Activated CD4-positive, alpha-beta memory T cell treated with anti-CD3 and anti-CD28 coated beads for 36 hours (primary cell): ENCODE measurements around the gene CCDC71. TPM values are rescaled to one million over a fixed set of nuclear protein-coding genes. Genes with fewer than 3 reads are reported as not detected.

Experiments used
- CTCF ChIA-PET: fragments of 350-600 bp; sonication (Branson Sonifier 250); formaldehyde crosslinking; loops from one replicate; lab custom pipeline; 2021; ENCODE audit warnings: antibody characterized with exemption, inconsistent platforms; lab: Charles Lee
- POLR2A ChIA-PET: fragments of 350-600 bp; sonication (Branson Sonifier 250); formaldehyde crosslinking; loops from one replicate; lab custom pipeline; 2021; ENCODE audit warnings: antibody characterized with exemption; lab: Charles Lee
- DNase-seq: peaks from one replicate; pipeline ENCODE4 v3.0.0-alpha.2; 2020
- H3K27ac Mint-ChIP-seq: one replicate; pipeline ENCODE4 v1.8.0; 2021; ENCODE audit warnings: mixed read lengths
- H3K27me3 Mint-ChIP-seq: one replicate; pipeline ENCODE4 v1.8.0; 2021; ENCODE audit warnings: mixed read lengths
- H3K36me3 Mint-ChIP-seq: one replicate; pipeline ENCODE4 v1.8.0; 2021; ENCODE audit warnings: mixed read lengths
- H3K4me1 Mint-ChIP-seq: one replicate; pipeline ENCODE4 v1.8.0; 2021; ENCODE audit warnings: low read depth, mixed read lengths
- H3K4me3 Mint-ChIP-seq: one replicate; pipeline ENCODE4 v1.8.0; 2021; ENCODE audit warnings: mild to moderate bottlenecking, mixed read lengths
- H3K9me3 Mint-ChIP-seq: one replicate; pipeline ENCODE4 v1.8.0; 2021; ENCODE audit warnings: mixed read lengths
- intact Hi-C: fragments of 100-400 bp; cut with micrococcal nuclease; formaldehyde crosslinking; loops from one replicate; pipeline ENCODE4 v1.15.1; 2023
- total RNA-seq, 2 experiments: library from RNA; stranded (reverse); gene quantifications; one replicate each; pipeline ENCODE4 v1.2.3, GENCODE V29; 2021

Gene CCDC71
- total RNA-seq: 10 to 100 TPM; 18.8 to 19.7 TPM

DNA sequence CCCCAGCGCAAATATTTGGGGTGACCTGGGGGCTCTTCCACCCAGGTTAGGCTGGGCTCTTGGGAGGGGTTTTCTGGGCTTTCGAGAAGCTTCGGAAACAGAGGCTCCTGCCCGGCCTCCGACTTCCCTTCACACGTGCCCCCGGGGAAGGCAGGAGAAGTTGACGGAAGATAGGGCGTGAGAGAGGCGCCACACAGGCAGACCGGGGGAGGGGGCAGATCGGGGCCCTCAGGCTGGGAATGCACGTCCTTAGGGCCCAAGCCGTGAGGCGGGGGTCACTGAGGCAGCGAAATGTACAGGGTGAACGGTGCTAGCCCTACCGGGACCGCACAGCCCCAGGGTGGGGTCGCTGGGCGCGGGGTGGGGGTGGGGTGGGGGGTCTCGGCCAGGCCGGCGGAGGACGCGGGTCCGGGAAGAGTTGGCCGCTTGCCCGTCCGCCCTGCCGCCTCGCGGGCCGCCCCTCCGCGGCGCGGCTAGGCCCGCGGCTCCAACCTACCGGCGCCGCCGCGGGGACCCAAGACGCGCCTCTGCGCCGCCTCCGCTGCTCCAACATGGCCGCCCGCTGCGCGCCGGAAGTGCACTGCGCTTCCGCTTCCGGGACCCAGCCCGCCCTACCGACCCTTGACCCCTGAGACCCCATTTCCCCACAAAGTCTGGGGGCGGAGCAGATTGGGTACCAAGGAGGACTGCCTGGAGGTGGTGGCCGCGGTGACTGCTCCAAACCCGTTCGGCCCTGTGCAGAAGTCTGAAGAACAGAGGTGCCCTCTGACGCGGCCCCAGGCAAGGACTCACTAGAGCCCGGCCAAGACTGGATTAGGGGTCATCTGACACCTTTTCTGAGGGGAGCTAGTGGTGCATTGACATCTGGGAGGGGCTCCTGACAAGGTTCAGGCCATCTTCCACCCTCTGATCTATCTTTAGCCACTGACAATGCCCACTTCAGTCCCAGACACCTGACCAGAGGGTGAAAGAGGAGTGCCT is at the start of gene CCDC71:
TSS of gene CCDC71 (minus strand) at position 561 of the 981 bp plus-strand sequence. CDS start 2,123 bp downstream, outside the sequence.
- Mint-ChIP-seq H3K36me3 (peaks cover 17% of the 10 kb centered on the region), H3K27me3 (no peaks in the 10 kb centered on the region), H3K4me3 (peak within 1 kb of the TSS; percentile 89), H3K27ac (peak within 1 kb of the TSS; percentile 83), H3K4me1 (peaks cover 33% of the 10 kb centered on the region), H3K9me3 (no peaks in the 10 kb centered on the region)
- POLR2A ChIA-PET: no interaction called here
- intact Hi-C loops: loop anchor here (5.0 kb wide), 1 partner anchor 44 kb away; the partner anchor contains the start of gene USP19
- CTCF ChIA-PET: interaction anchor here (0.7 to 1.2 kb wide), 2 partner anchors 144 to 488 kb away, joined by 3 to 4 read pairs; partner anchors contain the start of gene NDUFAF3
- DNase-seq: peak; percentile 86

DNA sequence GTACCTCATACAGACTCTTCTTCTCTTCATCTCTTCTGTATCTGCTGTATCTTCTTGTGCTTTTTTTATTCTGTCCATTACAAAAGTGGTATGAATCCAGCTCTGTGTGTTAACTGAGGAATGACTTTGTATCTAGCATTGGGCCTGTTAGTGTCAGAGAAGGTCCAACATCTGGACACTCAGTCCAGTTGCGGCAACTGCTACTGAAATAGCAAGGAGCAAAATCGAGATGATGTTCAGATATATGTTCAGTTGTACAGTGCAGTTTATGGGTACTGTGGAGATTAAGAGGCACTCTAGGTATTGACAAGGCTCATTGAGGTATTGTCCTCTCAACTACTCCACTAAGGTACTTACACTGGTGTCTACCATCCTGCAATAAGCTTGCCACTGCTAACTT is 47.9 kb upstream of the CCDC71 start:
- Mint-ChIP-seq H3K27ac (no peak overlapping the region), H3K4me1 (no peaks in the 10 kb centered on the region), H3K4me3 (no peak overlapping the region), H3K27me3 (peaks cover 5% of the 10 kb centered on the region), H3K36me3 (no peaks in the 10 kb centered on the region), H3K9me3 (no peaks in the 10 kb centered on the region)
- intact Hi-C loops: no loop called here
- no peak for DNase-seq
- POLR2A ChIA-PET: no interaction called here
- CTCF ChIA-PET: no interaction called here

DNA sequence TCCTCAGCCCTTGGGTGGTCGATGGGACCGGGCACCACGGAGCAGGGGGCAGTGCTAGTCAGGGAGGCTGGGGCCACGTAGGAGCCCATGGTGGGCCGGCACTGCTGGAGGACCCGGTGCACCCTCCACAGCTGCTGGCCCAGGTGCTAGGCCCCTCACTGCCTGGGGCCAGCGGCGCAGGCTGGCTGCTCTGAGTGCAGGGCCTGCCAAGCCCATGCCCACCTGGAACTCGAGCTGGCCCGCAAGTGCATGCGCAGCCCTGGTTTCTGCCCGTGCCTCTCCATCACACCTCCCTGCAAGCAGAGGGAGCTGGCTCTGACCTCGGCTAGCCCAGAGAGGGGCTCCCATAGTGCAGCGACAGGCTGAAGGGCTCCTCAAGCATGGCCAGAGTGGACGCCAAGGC is 47.4 kb upstream of the CCDC71 start:
- Mint-ChIP-seq H3K4me3 (no peak overlapping the region), H3K4me1 (no peaks in the 10 kb centered on the region), H3K27ac (no peak overlapping the region), H3K36me3 (no peaks in the 10 kb centered on the region), H3K9me3 (no peaks in the 10 kb centered on the region), H3K27me3 (peaks cover 5% of the 10 kb centered on the region)
- ChIA-PET POLR2A (no interaction called here), CTCF (no interaction called here)
- DNase-seq: no peak
- intact Hi-C loops: no loop called here

DNA sequence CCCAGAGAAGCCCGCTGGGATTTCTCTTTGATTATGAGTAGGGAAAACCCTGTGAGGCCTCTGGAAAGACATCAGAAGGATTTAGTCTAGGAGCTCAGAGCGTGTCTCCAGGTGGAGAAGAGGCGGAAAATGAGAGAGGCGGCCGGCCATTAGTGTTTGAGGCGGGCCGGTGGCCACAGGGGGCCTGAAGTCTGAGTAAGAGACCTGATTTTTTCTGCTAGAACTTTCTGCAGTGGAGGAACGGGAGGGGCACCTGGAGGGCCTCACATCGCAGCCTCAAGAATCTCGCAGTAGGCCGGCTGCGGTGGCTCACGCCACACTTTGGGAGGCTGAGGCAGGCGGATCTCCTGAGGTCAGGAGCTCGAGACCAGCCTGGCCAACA is 33.8 kb upstream of the CCDC71 start:
- no peak for DNase-seq
- CTCF ChIA-PET: no interaction called here
- no peak overlapping the region for H3K27ac Mint-ChIP-seq
- H3K36me3 Mint-ChIP-seq: no peaks in the 10 kb centered on the region
- intact Hi-C loops: no loop called here
- peaks cover 6% of the 10 kb centered on the region for H3K27me3 Mint-ChIP-seq
- no peak overlapping the region for H3K4me3 Mint-ChIP-seq
- H3K9me3 Mint-ChIP-seq: no peaks in the 10 kb centered on the region
- POLR2A ChIA-PET: no interaction called here
- no peaks in the 10 kb centered on the region for H3K4me1 Mint-ChIP-seq

DNA sequence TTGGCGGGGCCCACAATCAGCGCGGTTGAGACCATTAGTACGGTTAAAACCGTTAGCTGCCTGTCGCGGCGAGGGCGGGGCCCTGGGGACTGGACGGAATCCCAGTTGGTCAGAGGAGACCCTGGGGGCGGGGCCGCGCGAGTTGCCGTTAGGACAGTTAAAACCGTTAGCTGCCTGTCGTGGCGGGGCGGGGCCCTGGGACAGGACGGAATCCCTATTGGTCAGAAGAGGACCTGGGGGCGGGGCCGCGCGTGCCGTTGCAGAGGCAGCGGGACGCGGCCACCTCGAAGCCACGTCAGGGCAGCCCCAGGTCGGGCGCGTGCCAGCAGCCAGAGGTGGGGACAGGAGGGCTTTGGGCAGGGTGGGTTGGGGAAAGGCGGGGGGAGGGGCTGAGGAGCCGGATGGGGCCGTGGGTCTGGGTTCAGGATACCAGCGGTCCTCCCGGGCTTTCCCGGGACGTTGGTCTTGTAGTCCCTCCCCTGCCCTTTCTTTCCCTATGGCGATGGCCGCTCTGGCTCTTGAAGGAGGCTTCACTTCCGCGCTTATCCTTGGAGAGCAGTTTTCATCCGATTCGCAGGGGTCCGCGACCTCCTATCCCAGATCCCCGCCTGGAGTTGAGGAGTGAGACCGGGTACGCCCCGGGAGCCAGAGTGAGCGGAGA is 33.2 kb upstream of the CCDC71 start:
- peak; percentile 12 for DNase-seq
- Mint-ChIP-seq H3K27me3 (peaks cover 5% of the 10 kb centered on the region), H3K4me3 (no peak overlapping the region), H3K36me3 (no peaks in the 10 kb centered on the region), H3K9me3 (no peaks in the 10 kb centered on the region), H3K27ac (no peak overlapping the region), H3K4me1 (no peaks in the 10 kb centered on the region)
- intact Hi-C loops: no loop called here
- CTCF ChIA-PET: no interaction called here
- POLR2A ChIA-PET: interaction anchor here (0.5 kb wide), 1 partner anchor 1746 kb away, joined by 3 read pairs; no protein-coding TSS in a partner anchor

DNA sequence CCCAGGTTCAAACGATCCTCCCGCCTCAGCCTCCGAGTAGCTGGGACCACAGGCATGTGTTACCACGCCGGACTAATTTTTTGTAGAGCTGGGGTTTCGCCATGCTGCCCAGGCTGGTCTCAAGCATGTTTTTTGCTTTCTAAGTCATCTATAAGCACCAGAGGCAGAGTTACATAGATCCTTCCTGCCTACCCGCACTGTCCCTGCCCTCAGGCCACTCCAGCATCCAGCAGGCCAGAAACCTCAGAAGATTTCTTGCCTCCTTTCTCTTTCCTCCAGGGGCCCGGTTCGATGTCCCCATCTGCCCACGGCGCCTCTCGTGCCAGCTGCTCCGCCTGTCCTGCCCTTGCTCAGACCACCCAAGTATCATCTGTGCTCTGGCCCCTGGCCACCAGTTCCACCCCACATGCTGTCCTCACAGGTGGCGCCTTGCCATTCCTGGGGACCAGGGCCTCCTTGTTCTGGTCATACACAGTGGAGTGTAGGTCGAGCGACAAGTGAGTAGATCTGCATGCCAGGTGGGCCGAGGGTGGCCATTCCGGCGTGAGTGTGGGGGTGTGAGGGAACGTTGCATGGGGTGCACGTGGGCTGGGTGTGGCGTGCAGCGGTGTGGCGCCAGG is 32.6 kb upstream of the CCDC71 start:
- H3K27me3 Mint-ChIP-seq: peaks cover 4% of the 10 kb centered on the region
- POLR2A ChIA-PET: interaction anchor here (0.5 kb wide), 1 partner anchor 1747 kb away, joined by 3 read pairs; no protein-coding TSS in a partner anchor
- DNase-seq: no peak

DNA sequence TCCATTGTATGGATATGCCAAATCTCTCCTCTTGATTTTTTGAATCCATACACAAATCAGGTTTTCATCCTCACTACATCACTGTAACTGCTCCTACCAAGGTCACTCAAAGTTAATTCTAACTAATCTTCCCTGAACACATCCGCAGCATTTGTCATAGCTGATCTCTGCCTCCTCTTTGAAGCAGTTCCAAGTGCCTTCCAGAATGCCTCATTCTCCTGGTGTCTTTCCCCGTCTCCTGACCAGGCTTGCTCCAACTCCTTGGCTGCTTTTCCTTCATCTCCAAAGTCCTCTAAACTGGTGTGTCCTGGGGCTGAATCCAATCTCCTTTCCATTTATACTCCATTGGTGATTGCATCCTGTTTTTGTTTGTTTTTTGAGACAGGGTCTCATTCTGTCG is 32.0 kb upstream of the CCDC71 start:
- CTCF ChIA-PET: no interaction called here
- no peaks in the 10 kb centered on the region for H3K36me3 Mint-ChIP-seq

More for the DNA sequence above, 32.6 kb upstream of the CCDC71 start:
- intact Hi-C loops: no loop called here
- Mint-ChIP-seq H3K4me1 (no peaks in the 10 kb centered on the region), H3K27ac (no peak overlapping the region), H3K4me3 (no peak overlapping the region), H3K36me3 (no peaks in the 10 kb centered on the region), H3K9me3 (no peaks in the 10 kb centered on the region)
- CTCF ChIA-PET: no interaction called here

DNA sequence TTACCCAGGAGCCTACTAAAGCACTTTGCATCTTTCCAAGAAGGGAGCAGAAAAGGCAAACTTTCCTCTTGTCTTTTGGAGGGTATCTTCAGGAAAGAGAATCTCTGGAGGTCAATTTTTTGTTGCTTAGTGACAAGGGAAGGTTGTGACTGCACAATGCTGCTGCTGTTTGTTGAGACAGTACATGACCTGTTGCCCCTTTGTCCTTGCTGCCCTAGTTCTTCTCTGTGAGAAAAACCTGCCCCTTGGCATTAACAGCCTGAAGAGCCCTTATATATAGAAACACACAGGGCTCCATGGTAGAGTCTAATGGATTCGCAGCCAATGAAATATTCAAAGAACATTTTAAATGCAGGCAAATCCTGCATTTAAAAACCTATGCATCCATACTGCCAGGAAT is 25.6 kb upstream of the CCDC71 start:
- DNase-seq: no peak
- peaks cover 1% of the 10 kb centered on the region for H3K27me3 Mint-ChIP-seq
- no peak overlapping the region for H3K4me3 Mint-ChIP-seq
- ChIA-PET CTCF (no interaction called here), POLR2A (no interaction called here)
- H3K36me3 Mint-ChIP-seq: no peaks in the 10 kb centered on the region
- no peaks in the 10 kb centered on the region for H3K9me3 Mint-ChIP-seq
- intact Hi-C loops: no loop called here
- no peaks in the 10 kb centered on the region for H3K4me1 Mint-ChIP-seq
- H3K27ac Mint-ChIP-seq: no peak overlapping the region

More for the DNA sequence above, 32.0 kb upstream of the CCDC71 start:
- H3K4me1 Mint-ChIP-seq: no peaks in the 10 kb centered on the region
- peaks cover 4% of the 10 kb centered on the region for H3K27me3 Mint-ChIP-seq
- no peak overlapping the region for H3K27ac Mint-ChIP-seq
- intact Hi-C loops: no loop called here
- POLR2A ChIA-PET: no interaction called here
- no peaks in the 10 kb centered on the region for H3K9me3 Mint-ChIP-seq
- H3K4me3 Mint-ChIP-seq: no peak overlapping the region
- DNase-seq: no peak

DNA sequence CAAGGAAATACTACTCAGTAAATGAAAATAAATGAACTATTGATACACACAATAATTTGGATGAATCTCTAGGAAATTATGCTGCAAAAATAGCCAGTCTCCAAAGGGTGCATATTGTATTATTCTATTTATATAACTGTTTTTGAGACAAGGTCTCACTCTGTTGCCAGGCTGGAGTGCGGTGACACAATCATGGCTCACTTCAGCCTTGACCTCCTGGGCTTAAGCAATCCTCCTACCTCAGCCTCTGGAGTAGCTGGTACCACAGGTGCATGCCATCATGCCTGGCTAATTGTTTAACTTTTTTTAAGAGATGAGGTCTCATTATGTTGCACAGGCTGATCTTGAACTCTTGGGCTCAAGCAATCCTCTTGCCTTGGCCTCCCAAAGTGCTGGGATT is 17.7 kb upstream of the CCDC71 start:
- POLR2A ChIA-PET: no interaction called here
- H3K27me3 Mint-ChIP-seq: peaks cover 7% of the 10 kb centered on the region
- H3K4me3 Mint-ChIP-seq: no peak overlapping the region
- intact Hi-C loops: no loop called here
- DNase-seq: no peak
- H3K4me1 Mint-ChIP-seq: no peaks in the 10 kb centered on the region
- CTCF ChIA-PET: no interaction called here
- no peaks in the 10 kb centered on the region for H3K36me3 Mint-ChIP-seq
- H3K9me3 Mint-ChIP-seq: no peaks in the 10 kb centered on the region
- H3K27ac Mint-ChIP-seq: no peak overlapping the region

DNA sequence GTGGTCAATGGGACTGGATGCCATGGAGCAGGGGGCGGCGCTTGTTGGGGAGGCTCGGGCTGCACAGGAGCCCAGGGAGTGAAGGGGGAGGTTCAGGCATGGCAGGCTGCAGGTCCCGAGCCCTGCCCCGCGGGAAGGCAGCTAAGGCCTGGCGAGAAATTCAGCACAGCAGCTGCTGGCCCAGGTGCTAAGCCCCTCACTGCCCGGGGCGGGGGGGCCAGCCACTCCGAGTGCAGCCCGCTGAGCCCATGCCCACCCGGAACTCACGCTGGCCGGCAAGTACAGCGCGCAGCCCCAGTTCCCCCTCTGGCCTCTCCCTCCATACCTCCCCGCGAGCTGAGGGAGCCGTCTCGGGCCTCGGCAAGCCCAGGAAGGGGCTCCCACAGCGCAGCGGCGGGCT is 16.6 kb upstream of the CCDC71 start:
- Mint-ChIP-seq H3K36me3 (no peaks in the 10 kb centered on the region), H3K4me3 (no peak overlapping the region), H3K27me3 (peaks cover 8% of the 10 kb centered on the region), H3K27ac (no peak overlapping the region), H3K9me3 (no peaks in the 10 kb centered on the region), H3K4me1 (no peaks in the 10 kb centered on the region)
- DNase-seq: no peak
- ChIA-PET POLR2A (no interaction called here), CTCF (interaction anchor here (1.2 kb wide), 1 partner anchor 12 kb away, joined by 3 read pairs; the partner anchor contains the start of gene KLHDC8B)
- intact Hi-C loops: no loop called here

DNA sequence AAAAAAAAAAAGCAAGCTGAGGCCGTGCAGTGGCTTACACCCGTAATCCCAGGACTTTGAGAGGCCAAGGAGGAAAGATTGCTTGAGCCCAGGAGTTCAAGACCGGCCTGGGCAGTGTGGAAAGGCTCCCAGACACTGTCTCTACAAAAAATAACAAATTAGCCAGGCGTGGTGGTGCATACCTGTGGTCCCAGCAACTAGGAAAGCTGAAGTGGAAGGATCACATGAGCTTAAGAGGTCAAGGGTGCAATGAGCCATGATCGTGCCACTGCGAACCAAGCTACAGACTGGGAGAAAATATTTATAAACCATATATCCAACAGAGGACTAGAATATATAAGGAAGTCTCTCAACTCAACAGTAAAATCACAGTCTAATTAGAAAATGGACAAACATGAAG is 15.2 kb upstream of the CCDC71 start:
- no peak overlapping the region for H3K4me3 Mint-ChIP-seq
- H3K9me3 Mint-ChIP-seq: no peaks in the 10 kb centered on the region
- POLR2A ChIA-PET: no interaction called here

DNA sequence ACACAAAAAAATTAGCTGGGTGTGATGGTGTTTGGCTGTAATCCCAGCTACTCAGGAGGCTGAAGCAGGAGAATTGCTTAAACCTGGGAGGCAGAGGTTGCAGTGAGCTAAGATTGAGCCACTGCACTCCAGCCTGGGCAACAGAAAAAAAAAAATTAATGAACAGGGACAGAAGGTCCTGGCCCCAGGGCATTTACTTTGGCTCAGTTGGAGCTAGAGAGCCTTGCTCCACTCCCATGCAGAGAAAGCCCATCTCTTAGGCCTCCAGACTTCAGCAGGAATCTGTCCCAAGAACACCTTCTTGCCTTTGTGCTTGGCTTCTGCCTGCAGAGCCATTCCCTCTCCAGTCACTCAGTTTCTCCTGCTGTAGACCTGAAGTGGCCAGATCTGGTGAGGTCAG is 14.0 kb upstream of the CCDC71 start:
- Mint-ChIP-seq H3K4me3 (no peak overlapping the region), H3K4me1 (no peaks in the 10 kb centered on the region), H3K9me3 (no peaks in the 10 kb centered on the region), H3K27me3 (peaks cover 8% of the 10 kb centered on the region), H3K36me3 (no peaks in the 10 kb centered on the region), H3K27ac (no peak overlapping the region)
- CTCF ChIA-PET: interaction anchor here (0.6 to 2.9 kb wide), 3 partner anchors 9 to 854 kb away, joined by 3 to 16 read pairs (median 3); partner anchors contain the start of gene KLHDC8B
- intact Hi-C loops: no loop called here
- POLR2A ChIA-PET: no interaction called here
- DNase-seq: no peak

More for the DNA sequence above, 15.2 kb upstream of the CCDC71 start:
- intact Hi-C loops: no loop called here
- H3K4me1 Mint-ChIP-seq: no peaks in the 10 kb centered on the region
- no peaks in the 10 kb centered on the region for H3K36me3 Mint-ChIP-seq
- CTCF ChIA-PET: interaction anchor here (2.9 kb wide), 1 partner anchor 11 kb away, joined by 16 read pairs; the partner anchor contains the start of gene KLHDC8B
- no peak for DNase-seq
- no peak overlapping the region for H3K27ac Mint-ChIP-seq
- peaks cover 8% of the 10 kb centered on the region for H3K27me3 Mint-ChIP-seq
